ENCODE data around the gene SAA4. TPM values are rescaled to one million over a fixed set of nuclear protein-coding genes. Genes with fewer than 3 reads are reported as not detected.
A peak's percentile ranks its signal among the peaks of the same experiment; 100 is the strongest.

The SAA4 gene
- total and polyA plus RNA-seq, 10 of the 15 experiments (the other 5 are each of a cell fraction or from before 2014, with no cell fraction given) = not detected

- POLR2A ChIA-PET = no interaction called here
- Histone ChIP-seq H3K9me3 (replicated peaks; ENCODE audit: control insufficient read depth, insufficient read depth, low read length) (no peaks in the 10 kb centered on the region; the same call in 2 of the 3 replicates), H2AFZ (ENCODE audit: control insufficient read depth, low read depth, low read length) (no peak overlapping the region), H3K79me2 (ENCODE audit: control insufficient read depth, insufficient read depth, low read length) (no peaks in the 10 kb centered on the region), H3K36me3 (ENCODE audit: control insufficient read depth in 2 of 2, insufficient read depth in 2 of 2, low read length in 1 of 2) (no peaks in the 10 kb centered on the region), H3K27me3 (replicated peaks in 1 of 2; ENCODE audit: control insufficient read depth in 2 of 2, insufficient read depth in 2 of 2, low read length in 1 of 2) (no peaks in the 10 kb centered on the region; a peak in 1 of 4 replicates), H3K4me2 (ENCODE audit: control insufficient read depth, insufficient read depth) (no peak overlapping the region), H3K4me3 (no peak overlapping the region), H3K27ac (ENCODE audit: control insufficient read depth, insufficient read depth) (no peak overlapping the region), H4K20me1 (ENCODE audit: control insufficient read depth, insufficient read depth) (no peaks in the 10 kb centered on the region), H3K9ac (ENCODE audit: control insufficient read depth, insufficient read depth, low read length) (no peak overlapping the region), H3K4me1 (ENCODE audit: control insufficient read depth, insufficient read depth, low read length) (no peaks in the 10 kb centered on the region)
- 24% methylated on average over 6 of the region's 6 CpGs for WGBS (ENCODE audit: insufficient coverage, insufficient replicate concordance, low lambda C conversion rate, missing lambda C conversion rate)
- CTCF ChIA-PET = interaction anchor here (0.6 to 3.3 kb wide), 25 partner anchors 11 to 571 kb away, joined by 3 to 61 read pairs (median 4); partner anchors contain the start of gene SAAL1
- SMC1A ChIA-PET (ENCODE audit: uncharacterized antibody, unreplicated experiment) = interaction anchor here (0.5 to 1.6 kb wide), 13 partner anchors 8 to 528 kb away, joined by 3 to 19 read pairs (median 3); no protein-coding TSS in a partner anchor
- in situ Hi-C loops (cut with MboI) (loop anchor here (5.0 kb wide), 1 partner anchor 86 kb away; no protein-coding TSS in a partner anchor), intact Hi-C loops (cut with micrococcal nuclease; ENCODE audit: unreplicated experiment) (loop anchor here (1.0 to 5.0 kb wide), 2 partner anchors 88 to 211 kb away; no protein-coding TSS in a partner anchor)
- DNase-seq (ENCODE audit: low read depth, low spot score) (no peak), FAIRE-seq (no peak), ATAC-seq (peak; percentile 87)
- BruUV-seq (replicated peaks) = no TSS peak
- RAD21 ChIA-PET (ENCODE audit: unreplicated experiment) = interaction anchor here (0.6 to 2.2 kb wide), 11 partner anchors 11 to 528 kb away, joined by 3 to 33 read pairs (median 3); no protein-coding TSS in a partner anchor
- TF ChIP-seq WRNIP1 (IDR thresholded peaks at IDR 0.05; ENCODE audit: borderline replicate concordance, low read depth, low read length) (no peak), E2F8 (IDR thresholded peaks at IDR 0.05; ENCODE audit: low read depth, partially characterized antibody) (no peak), NKRF (conservative IDR thresholded peaks at IDR 0.05) (no peak), SIN3A (IDR thresholded peaks at IDR 0.05; ENCODE audit: low read depth, low read length) (no peak), CHD4 (IDR thresholded peaks at IDR 0.05) (no peak), SMC3 (IDR thresholded peaks at IDR 0.05; ENCODE audit: borderline replicate concordance, low read length) (peak; percentile 60; the same call in 1 of the 2 replicates), FOXM1 (IDR thresholded peaks at IDR 0.05; ENCODE audit: low read depth, low read length) (no peak), YY1 (IDR thresholded peaks at IDR 0.05; ENCODE audit: low read depth, low read length) (0 out of 2 replicates have a peak, but pooled peaks have one; percentile 9), NFYA (IDR thresholded peaks at IDR 0.05; ENCODE audit: borderline replicate concordance, low read depth, low read length) (no peak), RAD21 (IDR thresholded peaks at IDR 0.05; ENCODE audit: insufficient read depth, low read depth, low read length) (peak; percentile 54), NR2C2 (IDR thresholded peaks at IDR 0.05; ENCODE audit: borderline replicate concordance, control insufficient read depth, insufficient read length, low read depth) (no peak), CTCF (IDR thresholded peaks at IDR 0.05 in 2 of 3, conservative IDR thresholded peaks at IDR 0.05 in 1 of 3; ENCODE audit: control insufficient read depth in 2 of 3, extremely low read depth in 1 of 3, insufficient read depth in 1 of 3, low read depth in 3 of 3, low read length in 3 of 3) (peak; percentile 55 to 62 (median 56)), TCF12 (IDR thresholded peaks at IDR 0.05; ENCODE audit: low read depth, low read length) (no peak), GATAD2B (conservative IDR thresholded peaks at IDR 0.05; ENCODE audit: low read depth) (no peak)
Measured at GRCh38 chr11:18203723-18204122, 32.9 kb downstream of the SAA4 start.

All from GM12878 (cell line).